Retinal pigment epithelial cell (primary cell): ENCODE measurements around the gene RLF.

Source experiments
- DNase-seq: peaks from one replicate; pipeline ENCODE4 v3.0.0-alpha.2; 2010; ENCODE audit warnings: low read depth
- H3K4me3 ChIP-seq: 2 replicates; pipeline ENCODE4 v1.5.1; 2011; ENCODE audit warnings: mild to moderate bottlenecking, low read length, control low read depth, moderate library complexity
- CTCF ChIP-seq: conservative IDR thresholded peaks from 2 replicates; pipeline ENCODE4 v1.5.1; 2011; ENCODE audit warnings: low read depth, low read length, control low read depth, inconsistent platforms

The RLF gene

DNA sequence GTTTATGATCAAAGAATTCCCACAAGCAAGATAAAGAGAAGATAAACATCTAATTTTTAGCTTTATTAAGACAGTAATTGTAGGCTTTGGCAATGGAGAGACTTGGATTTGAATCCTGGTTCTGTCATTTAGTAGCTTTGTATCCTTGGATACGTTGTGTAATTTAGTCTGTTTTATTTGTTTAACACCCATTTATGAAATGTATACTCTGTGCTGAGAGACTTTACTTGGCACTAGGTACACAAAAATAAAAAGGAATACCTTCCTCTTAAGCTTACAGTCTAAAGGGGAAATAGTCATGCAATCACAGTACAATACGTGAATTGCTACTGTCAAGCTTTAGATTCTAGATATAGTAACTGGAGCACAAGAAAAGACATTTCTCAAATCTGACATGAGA is 120.7 kb downstream of the RLF start:
- no peak overlapping the region for H3K4me3 ChIP-seq
- DNase-seq: no peak
- TF ChIP-seq CTCF: no peak
